GM12892 (cell line): Measurements from ENCODE around the gene NTMT2.

ENCODE experiments used
- POLR2A ChIP-seq: IDR thresholded peaks from 2 replicates; pipeline ENCODE4 v1.6.1; 2011; ENCODE audit warnings: low read depth, low read length, control low read depth
- POLR2AphosphoS5 ChIP-seq: IDR thresholded peaks from 2 replicates; pipeline ENCODE4 v1.6.1; 2011; ENCODE audit warnings: low read depth, low read length, control low read depth

GRCh38 chr1:170213596-170213995 lies 67.8 kb downstream of the NTMT2 start:
- no peak for TF ChIP-seq POLR2A
- no peak for TF ChIP-seq POLR2AphosphoS5
